Measurements from ENCODE around the gene MFGE8.

The MFGE8 gene

GRCh38 chr15:88900309-88900981 lies 12.7 kb downstream of the MFGE8 start:
- no peak for DNase-seq (ENCODE audit: low read depth in 2 of 2)

DNA sequence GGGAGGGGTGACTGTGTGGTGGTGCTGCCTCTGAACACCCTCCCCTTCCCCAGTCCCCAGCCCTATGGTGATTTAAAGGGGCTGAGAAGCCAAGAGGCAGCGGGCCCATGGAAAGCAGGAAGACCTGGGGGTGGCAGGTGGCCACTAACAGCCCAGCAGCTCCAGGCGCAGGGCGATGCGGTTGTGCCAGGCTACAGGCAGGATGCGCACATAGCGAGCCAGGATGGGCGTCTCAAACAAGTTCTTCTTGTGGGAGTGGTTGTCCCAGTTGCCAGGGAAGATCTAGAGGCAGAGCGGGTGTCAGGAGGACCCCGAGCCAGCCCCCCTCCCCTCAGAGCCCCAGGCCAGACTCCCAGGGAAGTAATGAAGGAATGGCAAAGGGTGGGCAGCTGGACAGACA lies 13.9 kb downstream of the MFGE8 start:
- DNase-seq (ENCODE audit: low read depth in 2 of 2) = no peak

DNA sequence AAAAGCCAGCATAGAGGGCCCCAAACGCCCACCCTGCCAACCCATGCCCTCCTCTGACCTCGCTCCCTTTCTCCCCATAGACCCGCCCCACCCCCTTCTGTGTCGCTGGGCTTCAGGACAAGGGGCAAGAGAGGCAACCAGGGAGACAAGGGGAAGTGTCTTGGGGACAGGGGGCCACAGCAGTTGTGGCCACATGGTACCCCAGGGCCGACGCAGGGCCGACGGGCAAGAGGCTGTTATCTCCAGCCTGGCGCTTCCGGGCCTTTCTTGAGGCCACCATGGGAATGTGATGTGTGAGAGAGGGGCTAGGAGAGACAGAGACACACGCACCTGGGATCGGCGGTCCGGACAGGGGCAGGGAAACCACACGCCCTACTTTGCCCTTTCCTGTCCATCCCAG lies 14.4 kb downstream of the MFGE8 start:
- DNase-seq (ENCODE audit: low read depth in 2 of 2) = no peak

- peak; percentile 67 to 72 for DNase-seq (ENCODE audit: low read depth in 2 of 2)
These were observed 15.6 kb downstream of the MFGE8 start for GRCh38 chr15:88897456-88898194.

GRCh38 chr15:88897142-88897455 lies 16.1 kb downstream of the MFGE8 start:
- no peak for DNase-seq (ENCODE audit: low read depth in 2 of 2)

- no peak for DNase-seq (ENCODE audit: low read depth in 2 of 2)
These were observed 16.7 kb downstream of the MFGE8 start for GRCh38 chr15:88896333-88897033.

DNA sequence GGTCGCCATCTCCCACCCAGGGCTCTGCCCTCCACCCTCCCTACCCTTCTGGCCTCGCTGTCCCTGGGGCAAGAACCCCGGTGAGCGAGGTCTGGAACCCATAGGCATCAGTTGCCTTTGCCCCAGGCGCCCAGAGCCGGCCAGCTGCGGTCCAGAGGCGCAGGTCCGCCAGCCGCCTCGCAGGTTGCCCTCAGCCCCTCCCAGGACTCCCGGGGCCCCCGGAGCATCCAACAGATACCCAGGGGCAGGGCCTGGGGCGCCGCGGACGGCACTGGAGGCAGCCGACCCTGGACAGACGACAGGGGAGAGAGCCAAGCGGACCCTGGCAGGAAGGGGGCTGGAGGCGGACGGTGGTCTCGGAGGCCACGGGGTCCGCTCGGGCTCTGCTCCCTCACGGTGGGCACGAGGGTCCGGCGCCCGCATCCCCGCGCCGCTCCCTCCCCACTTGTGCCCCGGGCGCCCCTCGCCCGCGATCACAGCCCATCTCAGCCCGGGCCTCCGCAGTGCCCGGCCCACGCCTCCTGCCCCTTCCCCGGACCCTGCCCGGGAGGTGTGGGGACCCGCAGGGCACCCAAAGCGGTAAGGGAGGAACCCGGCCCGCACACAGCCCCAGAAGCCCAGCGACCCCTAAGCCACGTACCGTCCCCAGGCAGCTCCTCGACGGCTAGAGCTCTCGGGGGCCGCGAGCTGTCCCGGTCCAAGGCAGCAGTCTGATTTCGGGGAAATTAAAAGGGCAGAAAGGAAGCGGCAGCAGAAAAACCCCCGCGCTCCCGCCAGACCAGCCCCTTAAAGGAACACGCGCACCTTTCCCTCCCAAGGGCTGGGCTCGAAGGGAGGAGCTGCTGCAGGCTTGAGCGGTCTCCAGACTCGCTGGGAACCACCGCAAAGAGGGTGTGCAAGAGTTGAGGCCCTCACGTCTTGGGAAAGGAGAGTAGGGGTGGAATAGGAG lies 18.1 kb downstream of the MFGE8 start, which contains the start of gene HAPLN3:
HAPLN3 (minus strand) TSS at position 726 of the 949 bp plus-strand sequence. CDS start 8,246 bp downstream, outside the sequence.
- DNase-seq (ENCODE audit: low read depth in 2 of 2) = peak; percentile 37 to 52

- DNase-seq (ENCODE audit: low read depth in 2 of 2) = peak; percentile 68 to 72
These were observed 18.8 kb downstream of the MFGE8 start for GRCh38 chr15:88894348-88894818.

GRCh38 chr15:88891540-88892254 lies 21.5 kb downstream of the MFGE8 start:
- no peak for DNase-seq (ENCODE audit: low read depth in 2 of 2)

DNA sequence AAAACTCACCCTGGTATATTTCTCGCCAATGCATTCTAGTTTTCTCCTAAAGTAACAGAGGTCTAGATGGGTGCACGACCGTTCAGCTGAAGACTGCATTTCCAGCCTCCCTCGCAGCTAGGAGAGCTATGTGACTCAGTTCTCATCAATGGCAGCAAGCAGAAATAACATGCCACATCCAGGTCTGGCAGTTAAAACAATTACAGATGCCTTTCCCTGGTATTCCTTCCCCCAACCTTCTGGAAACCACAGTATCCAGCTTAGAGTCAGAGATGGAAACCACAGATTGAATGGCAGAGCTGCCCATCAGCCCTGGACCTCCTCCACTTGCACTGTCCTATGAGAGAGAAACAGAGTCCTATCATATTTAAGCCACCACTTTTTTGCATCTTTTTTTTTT lies 22.7 kb downstream of the MFGE8 start:
- DNase-seq (ENCODE audit: low read depth in 2 of 2) = no peak

- no peak for DNase-seq (ENCODE audit: low read depth in 2 of 2)
These were observed 24.5 kb downstream of the MFGE8 start for GRCh38 chr15:88888719-88889118.

GRCh38 chr15:88887068-88887580 lies 26.1 kb downstream of the MFGE8 start:
- no peak for DNase-seq (ENCODE audit: low read depth in 2 of 2)

DNA sequence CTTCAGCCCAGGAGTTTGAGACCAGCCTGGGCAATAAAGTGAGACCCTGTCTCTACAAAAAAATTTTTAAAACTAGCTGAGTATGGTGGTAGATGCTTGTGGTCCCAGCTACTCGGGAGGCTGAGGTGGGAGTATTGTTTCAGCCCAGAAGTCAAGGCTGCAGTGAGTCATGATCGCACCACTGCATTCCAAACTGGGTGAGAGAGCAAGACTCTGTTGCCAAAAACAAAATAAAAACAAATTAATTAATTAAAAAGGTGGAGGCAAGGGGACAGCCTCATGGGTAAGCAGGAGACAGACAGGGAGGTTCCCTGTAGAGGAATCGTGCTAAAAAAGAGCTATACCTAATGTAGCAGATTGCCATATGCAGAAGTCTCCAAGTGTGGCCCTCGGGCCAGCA lies 30.4 kb downstream of the MFGE8 start:
- DNase-seq (ENCODE audit: low read depth in 2 of 2) = no peak

DNA sequence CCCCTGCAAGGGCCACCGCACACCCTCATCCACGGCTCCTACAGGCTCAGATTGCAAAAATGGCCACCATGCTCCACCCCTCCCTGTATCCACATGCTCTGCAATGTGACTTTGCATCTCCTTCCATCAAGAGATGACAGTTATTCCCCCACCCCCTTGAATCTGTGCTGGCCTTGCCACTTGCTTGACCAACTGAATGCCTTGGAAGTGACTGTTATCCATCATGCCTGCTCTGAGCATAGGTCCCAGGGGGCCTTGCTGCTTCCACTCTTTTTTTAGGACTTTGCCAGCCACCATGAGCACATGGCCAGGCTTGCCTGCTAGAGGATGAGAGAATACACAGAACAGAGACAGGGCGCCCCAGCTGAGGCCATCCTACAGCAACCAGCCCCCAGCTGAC lies 31.4 kb downstream of the MFGE8 start:
- DNase-seq (ENCODE audit: low read depth in 2 of 2) = no peak

DNA sequence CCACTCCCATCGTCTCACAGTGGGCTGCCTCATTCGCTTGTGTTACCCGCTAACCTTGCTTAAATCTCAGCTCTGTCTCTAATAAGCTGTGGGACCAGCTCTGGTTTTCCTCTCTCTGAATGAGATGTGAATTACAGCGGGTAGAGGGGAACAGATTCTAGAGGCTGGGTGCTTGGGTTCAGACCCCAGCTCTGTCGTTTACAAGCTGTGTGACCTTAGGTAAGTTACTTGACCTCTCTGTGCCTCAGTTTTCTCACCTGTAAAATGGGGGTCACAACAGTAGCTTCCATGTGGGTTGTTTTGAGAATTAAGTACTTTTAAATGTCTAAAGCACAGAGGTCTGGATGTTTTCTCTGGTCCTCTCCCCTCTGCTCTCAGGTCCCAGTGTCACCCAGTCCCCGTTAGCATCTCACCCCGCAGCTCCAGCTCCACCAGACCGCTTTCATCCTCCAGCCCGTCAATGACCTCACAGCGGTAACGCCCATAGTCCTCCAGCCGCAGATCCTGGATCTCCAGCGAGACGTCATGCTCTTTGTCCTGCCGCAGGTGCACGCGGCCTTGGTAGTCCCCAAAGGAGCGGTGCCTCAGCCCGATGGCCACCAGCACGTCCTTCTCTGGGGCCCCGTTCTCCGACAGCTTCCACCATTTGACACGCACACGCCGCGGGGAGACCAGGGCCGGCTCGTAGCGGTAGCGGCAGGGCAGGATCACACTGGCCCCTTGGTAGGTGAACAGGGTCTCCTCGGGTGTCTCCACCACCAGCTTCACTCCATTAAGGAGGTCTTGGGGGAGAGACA lies 32.0 kb downstream of the MFGE8 start:
- DNase-seq (ENCODE audit: low read depth in 2 of 2) = no peak

- DNase-seq (ENCODE audit: low read depth in 2 of 2) = no peak
These were observed 34.4 kb downstream of the MFGE8 start for GRCh38 chr15:88878720-88879184.

DNA sequence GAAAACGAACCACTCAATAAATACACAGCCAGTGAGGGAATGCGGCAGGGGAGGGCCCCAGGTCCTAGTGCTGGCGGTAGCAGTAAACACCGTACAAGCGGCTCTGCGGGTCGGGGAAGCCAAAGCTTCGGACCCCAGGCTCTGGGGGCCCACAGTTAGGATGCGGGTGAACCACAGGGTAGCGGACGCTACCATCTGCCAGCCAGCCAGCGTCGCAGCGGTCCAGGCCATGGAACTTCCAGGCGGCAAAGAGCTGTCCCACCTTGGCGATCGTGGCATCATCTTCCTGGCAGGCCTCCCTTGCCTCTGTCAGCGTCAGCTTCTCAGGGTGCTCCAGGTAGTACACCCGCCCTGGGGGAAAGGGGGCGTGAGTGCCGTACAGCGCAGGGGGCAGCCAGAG lies 35.3 kb downstream of the MFGE8 start:
- DNase-seq (ENCODE audit: low read depth in 2 of 2) = no peak

GRCh38 chr15:88877415-88877814 lies 35.8 kb downstream of the MFGE8 start:
- DNase-seq (ENCODE audit: low read depth in 2 of 2) = no peak

DNA sequence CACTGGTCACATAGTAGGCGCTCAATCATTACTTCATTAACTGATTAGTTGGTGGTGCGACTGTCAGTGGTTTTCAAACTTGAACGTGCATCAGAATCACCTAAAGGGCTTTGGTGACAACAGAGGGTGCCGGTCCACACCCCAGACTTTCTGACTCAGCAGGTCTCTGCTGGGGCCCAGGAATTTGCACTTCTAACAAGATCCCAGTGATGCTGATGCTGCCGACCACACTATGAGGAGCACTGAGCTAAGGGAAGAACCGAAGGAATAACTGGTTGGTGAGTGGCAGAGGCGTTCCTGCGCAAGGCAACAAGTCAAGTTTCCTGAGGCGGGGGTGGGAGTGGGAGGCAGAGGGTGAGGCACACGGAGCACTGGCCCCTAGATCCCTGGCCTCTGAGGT lies 36.6 kb downstream of the MFGE8 start:
- DNase-seq (ENCODE audit: low read depth in 2 of 2) = no peak

- DNase-seq (ENCODE audit: low read depth in 2 of 2) = no peak
These were observed 38.5 kb downstream of the MFGE8 start for GRCh38 chr15:88874684-88875083.

All from stimulated activated CD8-positive, alpha-beta memory T cell treated with anti-CD3 and anti-CD28 coated beads, Interleukin-7, amount 100 ng/mL, for 4 hours (primary cell).